NOMO-1 treated with dmso at 0.1 percent for 144 hours (cell line): ENCODE data around the gene OGA.

Source experiments
- DNase-seq: peaks from one replicate; lab custom pipeline; 2025; ENCODE audit not compliant: unreplicated experiment; lab: John Stamatoyannopoulos, UW

The OGA gene

DNA sequence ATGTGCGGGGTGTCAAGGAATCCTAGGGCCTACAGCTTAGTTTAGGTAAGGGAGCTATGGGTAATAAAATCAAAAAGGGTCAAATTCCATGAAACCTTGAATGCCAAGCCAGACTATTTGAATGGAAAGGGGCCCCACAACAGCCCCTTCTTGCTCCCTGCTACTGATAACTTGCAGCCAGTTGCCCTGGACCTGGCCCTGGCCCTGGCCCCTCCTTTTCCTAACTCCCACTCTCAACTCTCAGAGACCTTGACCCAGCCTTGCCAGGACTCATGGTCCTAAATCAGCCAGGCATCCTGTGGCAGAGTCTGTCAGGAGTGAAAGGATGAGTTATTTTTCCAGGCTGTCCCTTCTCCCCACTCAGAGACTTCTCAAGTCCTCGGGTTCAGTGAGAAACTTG lies 19.5 kb upstream of the OGA start:
- no peak for DNase-seq

DNA sequence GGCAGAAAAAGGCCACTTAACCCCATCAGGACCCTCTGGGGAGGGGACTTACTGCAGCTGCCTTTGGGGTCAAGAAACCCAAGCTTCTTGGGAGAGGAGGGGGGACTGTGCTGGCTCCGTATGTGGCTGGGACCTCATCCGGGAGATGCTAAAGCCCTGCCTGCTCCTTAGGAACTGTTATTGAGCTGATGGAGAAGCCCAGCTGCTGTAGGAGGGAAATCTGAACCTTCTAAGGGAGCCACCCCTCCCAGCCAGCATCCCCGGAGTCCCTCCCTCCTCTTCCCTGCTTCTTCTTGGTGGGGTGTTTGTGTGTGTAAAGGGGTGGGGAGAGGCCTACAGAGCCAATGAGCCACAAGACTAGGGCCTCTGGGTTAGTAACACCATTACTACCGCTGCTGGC lies 17.1 kb upstream of the OGA start:
- no peak for DNase-seq

DNA sequence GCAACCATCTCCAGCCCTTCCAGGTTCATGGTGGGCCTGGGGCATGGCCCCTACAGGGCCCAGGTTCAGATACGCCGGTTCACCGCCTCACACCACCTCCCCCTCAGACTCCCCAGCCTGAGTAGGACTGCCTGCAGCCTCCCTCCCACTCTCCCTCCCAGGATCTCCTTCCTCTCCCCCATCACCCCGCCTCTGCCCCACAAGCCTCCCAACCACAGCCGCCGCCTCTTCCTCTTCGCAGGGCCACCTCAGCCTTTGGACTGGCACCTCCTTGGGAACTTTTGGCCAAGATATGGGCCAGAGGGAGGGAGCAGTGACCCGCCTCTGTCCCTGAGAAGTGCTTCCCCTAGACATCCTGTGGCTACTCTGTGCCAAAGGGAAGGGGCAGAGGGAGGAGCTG lies 16.1 kb upstream of the OGA start:
- peak; percentile 24 for DNase-seq

DNA sequence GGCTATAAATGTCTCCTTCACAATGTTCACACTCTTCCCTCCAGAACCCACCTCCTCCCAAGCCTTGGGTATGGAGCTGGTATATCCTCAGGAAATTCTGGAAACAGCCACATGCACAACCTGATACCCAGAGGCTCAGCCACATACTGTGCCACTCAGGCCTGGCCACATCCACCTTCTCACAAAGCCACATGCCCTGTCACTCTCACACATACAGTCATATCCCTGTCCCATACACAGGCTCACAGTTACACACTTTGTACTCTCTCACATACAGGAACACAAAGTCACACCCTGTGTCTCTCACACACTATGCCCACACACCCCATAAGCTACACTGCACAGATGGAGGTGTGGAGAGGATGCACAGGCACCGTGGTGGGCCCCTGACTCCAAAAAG lies 15.2 kb upstream of the OGA start:
- DNase-seq, result no peak

DNA sequence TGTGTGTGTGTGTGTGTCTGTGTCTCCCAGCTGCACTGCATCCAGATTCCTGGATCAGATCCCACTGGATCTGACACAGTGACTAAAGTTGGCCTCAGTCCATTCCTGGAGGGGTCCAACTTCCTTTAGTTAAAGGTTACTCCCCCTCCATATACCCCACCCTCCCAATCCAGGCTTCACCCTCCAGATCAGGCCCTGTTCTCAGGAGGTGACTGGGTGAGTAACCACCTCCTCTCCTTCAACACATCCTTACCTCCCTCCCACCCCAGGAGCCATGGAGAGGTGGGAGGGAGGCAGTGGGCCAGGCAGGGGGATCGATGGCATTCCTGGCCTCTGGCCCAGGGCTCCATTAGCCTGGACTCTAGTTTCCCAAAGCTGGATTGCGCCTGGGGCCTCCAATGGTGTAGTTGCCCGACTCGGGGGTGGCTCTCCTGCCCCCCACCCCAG lies 14.1 kb upstream of the OGA start:
- DNase-seq, result no peak

DNA sequence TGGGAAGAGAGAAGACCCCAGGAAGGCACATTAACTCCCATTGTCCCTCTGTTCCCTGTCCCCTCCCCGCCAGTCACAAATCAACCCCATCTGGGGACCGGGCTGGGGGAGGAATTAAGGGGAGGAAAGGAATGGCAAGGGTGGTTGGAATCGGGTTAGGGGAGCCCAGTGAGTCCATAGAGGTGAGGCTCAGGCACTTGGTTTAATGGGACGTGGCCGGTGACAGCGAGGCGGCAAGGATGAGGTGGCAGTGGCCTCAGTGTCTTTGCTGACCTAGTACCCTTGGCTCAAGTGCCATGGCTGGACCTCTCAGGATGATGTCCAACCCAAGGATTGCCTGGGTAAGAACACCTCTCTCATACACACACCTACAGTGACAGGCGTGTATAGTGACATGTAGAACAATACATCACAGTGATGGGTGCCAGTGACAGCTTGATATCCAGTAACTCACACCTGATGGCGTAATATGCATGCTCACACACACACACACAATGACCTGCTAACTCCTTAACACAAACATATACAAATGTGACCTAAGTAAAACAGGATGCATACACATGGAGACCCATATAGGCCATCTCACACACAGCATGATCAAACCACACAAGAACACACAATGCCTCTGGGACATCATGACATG lies 13.0 kb upstream of the OGA start:
- DNase-seq, result no peak

DNA sequence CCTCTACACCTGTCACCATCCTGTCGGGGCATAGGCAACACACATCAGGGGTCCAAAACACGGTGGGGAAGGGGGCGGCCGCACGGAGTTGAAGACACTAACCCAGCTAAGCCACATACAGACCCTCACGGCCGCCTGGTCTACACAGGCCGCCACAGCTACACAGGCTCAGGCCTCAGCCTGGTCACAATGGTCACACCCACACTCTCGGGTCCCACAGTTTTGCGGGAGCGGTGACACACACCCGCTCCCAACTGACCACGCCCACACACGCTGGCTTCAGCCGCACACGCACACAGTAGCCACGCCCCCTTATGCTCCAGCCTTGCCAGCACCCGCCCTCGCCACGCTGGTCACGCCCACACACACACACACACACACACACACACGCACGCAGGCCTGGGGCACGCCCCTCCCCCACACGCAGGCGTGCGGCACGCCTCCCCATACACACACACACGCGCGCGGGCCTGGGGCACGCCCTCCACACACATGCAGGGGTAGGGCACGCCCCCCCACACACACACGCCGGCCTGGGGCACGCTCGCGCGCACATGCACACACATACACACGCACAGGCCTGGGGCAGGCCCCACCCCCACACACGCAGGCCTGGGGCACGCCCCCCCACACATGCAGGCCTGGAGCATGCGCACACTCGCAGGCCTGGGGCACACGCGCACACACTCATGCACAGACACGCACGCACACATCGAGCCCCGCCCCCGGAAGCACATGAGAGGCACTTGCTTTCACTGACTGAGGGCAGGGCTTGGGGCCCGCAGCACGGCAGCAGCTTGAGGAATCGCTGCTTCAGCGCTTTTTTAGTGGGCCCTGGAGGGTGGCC lies 12.3 kb upstream of the OGA start:
- peak; percentile 82 for DNase-seq

DNA sequence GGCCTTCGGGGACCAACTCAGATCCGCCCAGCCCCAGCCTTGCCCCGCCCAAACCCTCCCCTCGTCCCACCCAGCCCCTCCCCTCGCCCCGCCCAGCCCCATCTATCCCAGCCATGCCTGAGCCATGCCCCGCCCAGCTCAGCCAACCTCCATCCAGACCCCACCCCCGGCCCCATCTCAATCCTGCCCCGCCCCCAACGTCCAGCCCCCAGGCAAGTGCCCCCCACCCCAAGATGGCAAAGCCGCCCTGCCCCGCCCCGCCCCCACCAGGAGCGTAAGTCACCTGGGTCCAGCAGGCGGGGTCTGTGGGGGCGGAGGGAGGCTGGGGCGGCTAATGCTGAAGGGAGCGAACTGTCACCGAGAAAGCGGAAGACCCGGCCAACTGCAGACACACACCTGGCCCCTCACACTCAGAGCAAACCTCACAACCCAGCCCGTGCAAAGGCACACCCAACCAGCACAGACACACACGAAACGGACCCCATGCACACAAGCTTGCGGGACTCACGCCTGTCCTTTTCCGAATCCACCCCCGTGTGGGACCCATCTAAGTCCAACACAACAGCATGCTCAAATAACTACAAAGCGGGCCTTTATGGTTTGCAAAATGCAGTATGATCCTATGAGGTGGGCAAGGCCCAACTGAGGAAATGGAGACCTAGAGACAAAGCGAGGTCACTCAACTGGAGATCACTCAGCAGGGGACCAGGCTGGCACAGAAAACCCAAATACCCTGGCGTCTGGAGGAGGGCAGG lies 11.5 kb upstream of the OGA start:
- DNase-seq, result no peak

DNA sequence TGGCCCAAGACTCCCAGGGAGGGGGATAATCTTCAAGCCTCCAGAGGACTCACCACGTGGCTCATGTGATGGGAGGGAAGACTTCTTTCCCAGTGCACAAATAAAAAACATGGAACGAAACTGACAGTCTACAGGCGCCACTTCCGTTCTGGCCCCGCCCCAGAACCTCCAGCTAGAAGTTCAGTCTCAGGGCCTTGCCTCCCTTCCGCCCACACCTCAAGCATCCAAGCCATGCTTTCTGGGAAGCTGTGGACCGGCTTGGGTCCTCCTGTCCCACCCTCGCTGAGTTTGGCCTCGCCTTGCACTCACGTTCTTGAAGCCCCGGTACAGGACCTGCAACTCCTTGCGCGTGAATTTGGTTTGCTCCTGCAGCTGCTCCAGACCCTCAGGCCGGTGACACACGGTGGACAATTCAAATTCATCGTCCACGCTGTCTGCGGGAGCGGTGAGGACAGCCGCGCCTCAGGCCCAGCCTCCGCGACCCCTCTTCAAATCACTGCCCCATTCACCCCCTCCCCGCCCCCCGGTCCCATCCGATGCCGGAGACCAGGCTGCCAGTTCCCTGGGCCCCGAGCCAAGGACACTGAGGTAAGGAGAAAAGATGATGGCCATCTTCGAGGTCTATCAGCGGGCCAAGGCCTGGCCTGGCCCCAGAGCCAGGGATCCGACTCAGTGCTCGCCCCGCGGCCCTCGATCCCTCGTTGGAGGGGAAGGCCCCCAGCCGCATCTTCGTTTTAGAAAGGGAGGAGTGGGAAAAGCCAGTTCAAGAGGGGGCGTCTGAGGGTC lies 10.7 kb upstream of the OGA start:
- no peak for DNase-seq

DNA sequence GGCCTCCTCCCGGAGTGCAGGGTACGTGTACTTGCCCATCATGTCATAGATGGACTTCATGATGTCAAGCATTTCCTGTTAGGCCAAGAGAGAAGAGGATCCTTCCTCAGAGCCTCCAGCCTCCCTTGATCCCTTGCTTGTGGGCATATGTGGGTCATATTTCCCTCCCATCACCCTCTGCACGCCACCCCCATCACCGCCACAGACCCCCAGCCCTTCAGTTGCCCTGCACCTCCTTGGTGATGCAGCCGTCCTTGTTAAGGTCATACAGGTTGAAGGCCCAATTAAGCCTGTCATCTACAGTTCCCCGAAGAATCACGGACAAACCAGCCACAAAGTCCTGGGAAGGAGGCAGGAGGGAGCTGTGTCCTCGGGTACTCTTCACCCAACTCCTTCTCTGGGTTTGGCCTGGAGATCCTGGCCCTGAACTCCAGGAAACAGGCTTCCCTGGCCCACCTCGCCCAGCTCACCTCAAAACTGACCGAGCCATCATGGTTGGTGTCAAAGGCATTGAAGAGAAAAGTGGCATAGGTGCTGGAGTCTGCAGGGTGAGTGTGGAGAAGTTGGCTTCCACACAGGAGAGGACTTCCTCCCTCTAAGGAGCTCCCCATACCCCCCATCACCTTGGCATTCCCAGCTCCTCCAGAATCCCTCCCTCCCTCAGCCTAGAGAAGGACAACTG lies 9.8 kb upstream of the OGA start:
- DNase-seq, result no peak

DNA sequence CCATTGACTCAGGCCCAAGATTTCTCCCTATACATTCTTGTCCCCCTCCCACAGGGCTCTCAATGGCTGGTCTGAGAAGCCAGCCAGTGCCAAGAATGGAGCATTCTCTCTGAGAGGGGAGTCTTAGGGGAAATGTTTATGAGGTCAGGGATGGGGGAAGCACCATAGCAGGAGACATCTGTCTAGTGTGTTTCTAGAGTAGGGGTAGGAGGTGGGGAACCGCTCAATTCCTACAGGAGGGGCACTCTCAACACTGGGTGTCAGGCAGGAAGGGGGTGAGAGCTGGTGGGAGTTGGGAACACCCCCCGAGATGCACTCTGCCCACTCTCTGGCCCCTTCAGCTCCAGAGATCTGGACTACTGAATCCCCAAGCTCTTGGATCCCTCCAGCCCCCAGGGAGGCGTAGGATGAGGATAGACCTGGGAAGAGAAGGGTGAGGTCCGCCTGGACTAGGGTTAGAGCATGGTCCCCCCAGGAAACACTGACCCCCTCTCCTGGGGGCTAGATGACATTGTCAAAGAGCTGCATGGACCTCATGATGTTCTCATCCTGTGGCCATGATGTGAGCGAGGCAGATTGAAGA lies 8.7 kb upstream of the OGA start:
- DNase-seq, result no peak

DNA sequence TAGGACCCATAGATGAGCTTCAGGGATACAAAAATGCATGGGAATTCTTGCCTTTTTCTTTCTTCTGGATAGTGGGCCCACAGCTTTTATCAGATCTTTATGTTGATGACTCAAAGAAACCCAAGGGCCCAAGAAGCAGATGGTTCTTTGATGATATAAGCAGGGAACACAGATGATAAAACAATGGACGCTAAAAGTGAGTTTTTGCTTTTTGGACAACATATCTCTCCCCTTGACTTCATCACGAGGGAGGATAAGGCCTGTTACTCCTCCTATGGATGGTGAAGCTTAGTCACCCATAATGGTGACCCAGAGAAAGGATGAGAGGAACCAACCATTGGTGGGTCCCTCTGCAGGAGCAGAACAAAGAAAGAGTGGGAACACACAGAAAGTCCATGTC lies 6.5 kb upstream of the OGA start:
- DNase-seq, result no peak

DNA sequence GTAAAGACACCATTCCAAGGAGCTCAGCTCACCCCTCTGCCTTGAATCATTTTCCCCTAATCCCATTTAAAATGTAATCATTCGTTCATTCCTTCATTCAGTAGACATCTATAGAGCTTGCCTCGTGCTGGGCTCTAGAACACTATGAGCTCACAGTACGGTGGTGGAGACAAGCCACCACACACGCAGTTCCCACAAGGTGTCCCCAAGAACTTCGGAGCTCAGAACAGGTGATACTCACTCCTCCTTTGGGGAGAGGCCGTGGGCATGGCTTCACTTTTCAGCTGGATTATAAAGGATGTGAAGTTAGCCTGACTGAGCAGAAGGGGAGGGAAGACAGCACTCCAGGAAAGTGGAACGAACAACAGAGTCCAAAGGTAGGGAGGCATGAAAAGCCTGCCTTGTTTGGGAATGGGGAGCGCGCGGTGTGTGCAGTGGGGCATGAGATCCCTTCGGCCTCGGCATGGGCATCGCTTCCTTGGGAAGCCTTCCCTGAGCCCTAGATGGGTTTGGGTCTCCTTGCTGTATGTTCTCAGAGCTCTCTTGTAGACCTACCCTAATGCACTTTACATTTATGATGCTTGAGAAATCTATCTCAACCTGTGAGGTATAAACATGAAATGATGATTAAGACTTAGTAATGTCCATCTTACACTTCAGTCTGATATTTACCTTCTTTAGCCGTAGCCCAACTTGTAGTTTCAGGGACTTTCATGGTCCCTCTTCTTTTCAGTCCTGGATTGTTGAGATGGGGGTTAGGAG lies 809 bp upstream of the OGA start:
- DNase-seq, result no peak

DNA sequence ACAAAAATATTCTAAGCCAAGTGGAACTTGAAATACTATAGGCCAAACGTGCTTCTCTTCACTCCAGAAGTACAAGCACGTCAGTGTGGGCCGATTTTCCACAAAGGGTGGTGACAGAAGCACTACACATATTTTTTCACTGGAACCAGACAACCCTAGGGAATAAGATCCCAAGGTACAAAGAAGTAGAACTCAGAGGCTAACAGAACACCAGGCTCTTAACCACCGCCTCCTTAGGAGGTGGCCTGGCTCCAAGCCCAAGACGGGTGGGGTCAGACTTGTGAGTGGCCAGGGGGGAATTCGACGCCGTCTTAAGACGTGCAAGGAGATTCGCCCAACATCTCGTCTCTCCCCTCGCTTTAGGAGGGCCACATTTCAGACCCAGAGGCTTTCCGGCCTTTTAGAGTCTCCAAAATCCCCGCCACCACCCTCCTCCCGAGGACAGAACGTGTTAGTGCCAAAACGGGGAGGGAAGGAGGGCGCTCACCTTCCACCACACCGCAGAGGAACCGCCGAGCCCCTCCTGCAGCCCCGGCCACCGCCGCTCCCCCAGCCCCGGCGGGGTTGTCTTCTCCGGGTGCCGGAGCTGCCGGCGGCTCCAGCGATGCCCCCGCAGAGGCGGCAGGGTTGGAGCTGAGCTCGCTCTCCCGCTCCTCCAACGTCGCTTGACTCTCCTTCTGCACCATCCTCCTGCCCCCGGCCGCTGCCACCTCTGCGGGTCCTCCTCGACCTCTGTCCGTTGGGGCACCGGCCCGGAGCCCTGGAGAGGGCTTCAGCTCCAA lies 716 bp downstream of the OGA start:
- DNase-seq, result peak; percentile 59

DNA sequence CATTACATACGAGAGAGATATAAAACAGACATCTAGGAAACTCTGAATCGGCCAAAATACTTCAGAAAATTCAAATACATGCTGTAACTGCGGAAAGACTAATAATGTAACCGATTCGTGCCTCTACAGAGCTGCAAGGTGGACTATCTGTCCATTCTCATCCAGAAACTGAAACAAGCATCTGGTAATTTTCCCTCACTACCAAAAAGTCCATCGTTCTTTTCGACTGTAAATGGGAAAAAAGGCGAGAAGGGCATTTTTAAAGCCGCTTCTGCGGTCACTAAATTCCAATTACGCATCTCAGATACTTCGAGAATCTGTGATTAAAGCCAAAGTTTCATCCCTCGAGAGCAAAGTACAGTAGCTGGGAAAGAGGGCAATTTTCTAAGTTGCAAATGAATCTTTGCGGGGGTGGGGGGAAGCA lies 1.3 kb downstream of the OGA start:
- no peak for DNase-seq

DNA sequence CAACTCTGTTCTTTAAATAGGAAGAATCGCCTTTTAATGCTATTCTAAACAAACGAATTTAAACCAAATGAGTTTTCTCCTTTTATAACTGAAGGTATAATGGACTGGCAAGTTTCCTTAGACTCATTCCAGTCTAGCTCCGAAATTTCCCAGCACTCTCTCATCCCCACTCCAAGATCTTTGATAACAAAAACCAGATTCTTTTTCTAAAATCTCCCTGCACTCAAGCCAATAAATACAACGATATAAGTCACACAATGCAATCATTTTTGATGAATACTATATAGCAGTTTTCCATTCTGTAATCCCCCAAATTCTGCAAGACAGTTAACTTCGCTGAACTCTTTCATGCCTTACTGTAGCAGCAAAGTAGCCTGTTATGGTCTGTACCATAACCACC lies 1.9 kb downstream of the OGA start:
- DNase-seq, result no peak

DNA sequence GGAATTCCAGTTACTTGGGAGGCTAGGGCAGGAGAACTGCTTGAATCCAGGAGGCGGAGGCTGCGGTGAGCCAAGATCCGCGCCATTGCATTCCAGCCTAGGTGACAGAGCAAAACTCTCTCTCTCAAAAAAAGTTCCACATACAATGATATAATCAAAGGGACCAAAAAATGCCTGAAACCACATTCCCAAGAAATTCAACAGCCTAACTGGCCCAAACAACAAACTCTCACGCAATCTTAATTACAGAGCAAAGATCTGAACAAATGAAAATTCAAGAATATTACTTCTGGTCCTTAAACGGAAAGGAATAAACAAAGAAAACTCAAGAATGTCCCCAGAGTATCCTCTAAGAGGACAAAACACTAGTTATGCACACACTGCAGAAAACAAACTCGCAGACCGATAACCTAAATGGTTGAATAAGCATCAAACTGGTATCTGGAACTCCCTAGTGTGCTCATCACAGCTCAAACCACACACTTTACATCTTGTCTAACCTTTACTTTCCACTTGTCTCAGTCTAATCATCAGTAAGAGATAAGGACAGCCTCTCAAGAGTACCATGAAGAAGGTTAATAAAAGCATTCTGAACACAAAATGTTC lies 3.7 kb downstream of the OGA start:
- DNase-seq, result no peak

DNA sequence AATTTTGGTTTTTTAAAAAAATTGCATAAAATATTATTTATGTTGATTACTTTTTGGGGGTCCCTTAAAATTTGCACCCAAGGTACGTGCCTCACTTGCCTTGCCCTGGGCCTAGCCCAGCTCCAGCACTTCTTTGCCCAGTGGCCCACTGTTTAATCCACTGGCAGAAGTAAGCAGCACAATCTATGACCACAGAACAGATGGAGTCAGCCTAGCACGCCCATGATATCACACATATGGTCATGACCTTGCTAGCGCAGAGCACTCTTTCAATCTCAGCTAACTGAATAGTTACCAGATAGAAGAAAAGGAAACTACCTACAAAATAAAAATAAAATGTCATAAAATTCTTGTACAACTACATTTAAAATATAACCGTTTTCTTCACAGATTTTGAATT lies 5.6 kb downstream of the OGA start:
- DNase-seq, result no peak
